Omental fat pad (tissue), 4 donors: ENCODE results near the gene NEK6. TPM values are rescaled to one million over a fixed set of nuclear protein-coding genes. Genes with fewer than 3 reads are reported as not detected.

ENCODE experiments used
- ATAC-seq: fragments of 150-250 bp; one replicate; pipeline ENCODE4 v1.9.1; 2016; ENCODE audit warnings: mild to moderate bottlenecking, moderate library complexity; ENCODE audit not compliant: low FRiP score
- DNase-seq: peaks from one replicate; pipeline ENCODE4 v3.0.0-alpha.2; 2019; ENCODE audit warnings: low spot score
- total RNA-seq, 4 donors: library from RNA; depleted of rRNA; stranded (reverse); fragments of >200 nt; gene quantifications; one replicate each; pipeline ENCODE4 v1.1.0, GENCODE V29; 2016
- TF ChIP-seq, protein P1 (sequence below), 3 donors: fragments of 450-650 bp; IDR thresholded peaks; one replicate each; pipeline ENCODE4 v1.5.1; 2016 to 2017; ENCODE audit warnings: antibody characterized with exemption in 3 of 3, mild to moderate bottlenecking in 3 of 3, moderate library complexity in 2 of 3

Gene NEK6
- total RNA-seq, 4 donors from 2014 or later = 11.8 to 52.1 (median 29.0) TPM

- TF ChIP-seq, protein P1, sequence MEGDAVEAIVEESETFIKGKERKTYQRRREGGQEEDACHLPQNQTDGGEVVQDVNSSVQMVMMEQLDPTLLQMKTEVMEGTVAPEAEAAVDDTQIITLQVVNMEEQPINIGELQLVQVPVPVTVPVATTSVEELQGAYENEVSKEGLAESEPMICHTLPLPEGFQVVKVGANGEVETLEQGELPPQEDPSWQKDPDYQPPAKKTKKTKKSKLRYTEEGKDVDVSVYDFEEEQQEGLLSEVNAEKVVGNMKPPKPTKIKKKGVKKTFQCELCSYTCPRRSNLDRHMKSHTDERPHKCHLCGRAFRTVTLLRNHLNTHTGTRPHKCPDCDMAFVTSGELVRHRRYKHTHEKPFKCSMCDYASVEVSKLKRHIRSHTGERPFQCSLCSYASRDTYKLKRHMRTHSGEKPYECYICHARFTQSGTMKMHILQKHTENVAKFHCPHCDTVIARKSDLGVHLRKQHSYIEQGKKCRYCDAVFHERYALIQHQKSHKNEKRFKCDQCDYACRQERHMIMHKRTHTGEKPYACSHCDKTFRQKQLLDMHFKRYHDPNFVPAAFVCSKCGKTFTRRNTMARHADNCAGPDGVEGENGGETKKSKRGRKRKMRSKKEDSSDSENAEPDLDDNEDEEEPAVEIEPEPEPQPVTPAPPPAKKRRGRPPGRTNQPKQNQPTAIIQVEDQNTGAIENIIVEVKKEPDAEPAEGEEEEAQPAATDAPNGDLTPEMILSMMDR (IDR thresholded peaks at IDR 0.05) = no peak
- no peak for DNase-seq
- ATAC-seq = no peak
Observed at GRCh38 chr9:124297551-124297901, 39.8 kb downstream of the NEK6 start.

DNA sequence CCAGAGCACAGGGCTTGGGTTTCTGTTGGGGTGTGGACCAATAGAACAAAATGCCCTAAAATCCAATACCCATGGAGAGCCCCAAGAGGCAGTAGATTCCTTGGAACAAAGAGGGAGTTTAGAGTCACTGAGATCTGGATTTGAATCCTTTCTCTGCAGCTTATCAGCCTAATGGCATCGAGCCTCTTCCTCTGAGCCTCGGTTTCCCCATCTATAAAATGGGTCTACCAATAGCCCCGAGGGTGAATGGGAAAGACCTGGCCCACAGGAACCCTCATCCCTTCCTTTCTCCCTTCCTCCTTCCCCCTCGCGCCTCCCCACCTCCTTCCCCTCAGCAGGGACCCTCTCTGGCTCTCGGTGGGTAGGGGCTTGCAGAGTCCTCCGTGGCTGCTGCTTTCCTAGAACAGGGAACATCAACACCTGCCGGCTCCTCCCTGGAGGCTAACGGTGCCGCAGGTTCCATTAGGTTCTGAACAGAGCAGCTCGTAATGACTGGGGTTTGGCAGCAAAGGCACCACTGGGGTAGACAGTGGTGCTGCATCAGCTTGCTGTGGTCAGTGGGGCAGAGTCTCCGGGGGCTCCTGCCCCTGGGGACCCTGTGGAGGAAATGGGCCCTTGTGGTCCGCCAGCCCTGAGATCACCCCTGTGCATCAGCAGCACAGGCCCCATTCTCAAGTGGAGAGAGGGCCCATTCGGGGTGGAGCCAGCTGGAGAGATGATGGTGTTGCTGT is 40.3 kb downstream of the NEK6 start:
- DNase-seq = no peak
- ATAC-seq = no peak
- TF ChIP-seq, protein P1 (IDR thresholded peaks at IDR 0.05) = no peak

DNA sequence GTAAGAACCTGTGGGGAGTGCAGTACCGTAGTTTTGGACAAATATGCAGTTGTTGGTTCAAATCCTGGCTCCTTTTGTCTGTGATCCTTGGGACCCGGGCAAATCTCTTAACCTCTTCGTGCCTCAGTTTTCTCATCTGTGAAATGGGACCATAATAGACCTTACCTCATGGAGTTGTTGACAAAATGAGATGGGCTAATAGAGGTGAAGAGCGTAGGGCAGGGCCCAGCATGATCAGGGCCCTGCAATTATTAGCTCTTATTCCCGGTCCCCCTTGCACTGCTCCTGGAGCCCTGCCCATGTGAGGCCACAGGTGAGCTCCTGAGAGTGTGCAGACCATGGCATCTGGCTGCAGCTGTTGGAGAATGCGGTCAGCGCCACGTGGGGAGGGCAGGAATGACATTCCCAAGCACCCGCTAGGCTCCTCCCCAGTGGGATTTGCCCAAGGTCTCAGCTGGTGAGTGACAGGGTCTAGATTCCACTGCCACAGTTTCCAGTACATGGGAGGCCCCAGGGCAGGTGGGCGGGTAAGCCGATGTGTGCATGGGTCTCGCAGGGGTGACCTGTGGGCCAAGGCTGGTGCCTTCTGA is 41.0 kb downstream of the NEK6 start:
- no peak for ATAC-seq
- no peak for DNase-seq
- TF ChIP-seq, protein P1 (IDR thresholded peaks at IDR 0.05) = no peak

- TF ChIP-seq, protein P1 (IDR thresholded peaks at IDR 0.05) = no peak
- ATAC-seq = no peak
Observed at GRCh38 chr9:124299515-124300090, 41.9 kb downstream of the NEK6 start.

DNA sequence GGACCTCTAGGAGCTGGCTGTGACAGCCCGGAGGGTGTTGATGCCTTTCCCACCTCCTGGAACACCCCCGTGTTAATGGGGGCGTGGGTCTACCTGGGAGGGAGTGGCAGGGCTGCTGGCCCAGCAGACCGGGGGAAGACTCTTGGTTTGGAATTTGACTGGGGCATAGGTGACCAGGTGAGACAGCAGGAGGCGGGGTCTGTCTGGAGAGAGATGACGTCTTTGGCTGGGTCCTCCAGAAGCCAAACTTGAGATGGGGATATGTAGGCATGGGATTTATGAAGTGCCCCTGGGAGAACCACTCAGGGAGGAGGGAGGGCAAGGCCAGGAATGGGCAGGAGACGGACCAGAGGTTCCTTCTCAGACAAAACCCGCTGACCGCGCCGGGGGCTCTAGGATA is 42.6 kb downstream of the NEK6 start:
- TF ChIP-seq, protein P1 (IDR thresholded peaks at IDR 0.05) = no peak
- DNase-seq = no peak
- no peak for ATAC-seq

More at GRCh38 chr9:124299515-124300090, 41.9 kb downstream of the NEK6 start:
- DNase-seq = no peak

- ATAC-seq = no peak
- DNase-seq = no peak
- TF ChIP-seq, protein P1 (IDR thresholded peaks at IDR 0.05) = no peak
Observed at GRCh38 chr9:124302921-124303320, 45.2 kb downstream of the NEK6 start.
